Cardiac fibroblast (primary cell): Measurements from ENCODE around the gene IL17REL.

Experiments used
- DNase-seq, 2 donors: peaks; one replicate each; pipeline versions ENCODE4 v3.0.0 to v3.0.0-alpha.2; 2010; ENCODE audit warnings: low read depth in 2 of 2
- H3K4me3 ChIP-seq, 2 donors: replicated peaks in 1 of 2; 1 replicate in 1 of 2; 2 replicates in 1 of 2; pipeline ENCODE4 v1.5.1; 2011; ENCODE audit warnings: low read depth in 2 of 2, low read length in 2 of 2, mild to moderate bottlenecking in 2 of 2, moderate library complexity in 1 of 2
- CTCF ChIP-seq: IDR thresholded peaks from one replicate; pipeline ENCODE4 v1.5.1; 2011; ENCODE audit warnings: low read depth, mild to moderate bottlenecking, low read length, inconsistent platforms

Gene IL17REL

GRCh38 chr22:50010676-50011446, 1.7 kb downstream of the IL17REL start:
- no peak for TF ChIP-seq CTCF
- no peak overlapping the region for H3K4me3 ChIP-seq
- no peak for DNase-seq

DNA sequence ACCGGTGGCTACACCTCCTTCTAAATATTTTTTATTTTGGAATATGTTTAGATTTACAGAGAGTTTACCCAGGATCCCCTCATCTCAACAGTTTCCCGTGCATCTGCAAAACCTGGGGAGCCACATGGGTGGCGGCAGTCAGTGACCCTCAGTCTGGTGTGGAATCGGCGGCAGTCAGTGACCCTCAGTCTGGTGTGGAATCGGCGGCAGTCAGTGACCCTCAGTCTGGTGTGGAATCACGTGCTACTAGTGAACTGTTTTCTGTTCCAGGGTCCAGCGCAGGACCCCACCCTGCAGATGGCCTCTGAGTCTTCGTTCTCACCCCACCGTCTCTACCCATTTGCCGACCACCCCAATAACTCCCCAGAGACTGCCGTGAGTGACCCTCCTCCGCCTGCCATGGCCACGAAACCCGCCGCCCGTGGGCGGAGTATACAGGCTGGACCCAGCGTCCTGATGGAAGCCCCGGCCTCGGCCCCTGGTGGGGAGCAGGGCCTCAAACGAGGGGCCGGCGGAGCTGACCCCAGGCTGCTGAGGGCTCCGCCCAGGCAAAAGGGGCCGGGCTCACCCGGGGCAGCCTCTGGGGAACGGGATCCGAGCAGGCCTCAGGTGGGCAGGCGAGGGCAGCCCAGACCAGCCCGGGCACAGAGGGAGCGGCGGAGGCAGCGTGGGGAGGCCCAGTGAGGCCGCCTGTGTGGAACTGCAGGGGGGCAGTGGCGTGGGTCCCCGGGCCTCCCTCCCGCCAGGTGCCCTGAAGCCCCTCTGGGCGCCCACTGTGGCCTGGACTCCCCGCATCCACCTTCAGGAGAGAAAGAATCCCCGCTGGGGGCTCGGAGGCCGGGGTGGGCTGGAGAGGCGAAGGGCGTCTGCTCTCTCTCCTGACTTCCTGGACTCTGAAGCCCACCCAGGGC, 2.5 kb downstream of the IL17REL start:
- H3K4me3 ChIP-seq, result no peak overlapping the region
- TF ChIP-seq CTCF, result no peak
- DNase-seq, result no peak

DNA sequence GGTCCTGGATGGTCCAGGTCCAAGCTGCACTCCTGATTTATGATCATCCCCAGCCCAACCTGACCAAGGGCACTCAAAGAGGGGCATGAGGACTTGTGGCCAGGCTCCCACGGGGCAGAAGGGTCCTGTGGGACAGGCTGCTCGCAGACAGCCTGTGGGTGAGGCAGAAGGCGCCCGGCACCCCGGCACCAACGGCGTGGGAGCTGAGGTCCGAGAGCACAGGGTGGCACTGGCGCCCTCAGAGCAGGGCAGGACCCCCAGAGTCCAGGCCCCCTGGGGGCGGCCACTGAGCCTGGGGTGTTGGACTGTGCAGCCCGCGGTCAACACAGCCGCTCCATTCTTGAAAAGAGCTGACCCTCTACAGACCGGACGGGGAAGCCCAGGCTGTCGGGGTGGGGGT, 3.3 kb downstream of the IL17REL start:
- no peak for DNase-seq
- H3K4me3 ChIP-seq, result no peak overlapping the region
- no peak for TF ChIP-seq CTCF

DNA sequence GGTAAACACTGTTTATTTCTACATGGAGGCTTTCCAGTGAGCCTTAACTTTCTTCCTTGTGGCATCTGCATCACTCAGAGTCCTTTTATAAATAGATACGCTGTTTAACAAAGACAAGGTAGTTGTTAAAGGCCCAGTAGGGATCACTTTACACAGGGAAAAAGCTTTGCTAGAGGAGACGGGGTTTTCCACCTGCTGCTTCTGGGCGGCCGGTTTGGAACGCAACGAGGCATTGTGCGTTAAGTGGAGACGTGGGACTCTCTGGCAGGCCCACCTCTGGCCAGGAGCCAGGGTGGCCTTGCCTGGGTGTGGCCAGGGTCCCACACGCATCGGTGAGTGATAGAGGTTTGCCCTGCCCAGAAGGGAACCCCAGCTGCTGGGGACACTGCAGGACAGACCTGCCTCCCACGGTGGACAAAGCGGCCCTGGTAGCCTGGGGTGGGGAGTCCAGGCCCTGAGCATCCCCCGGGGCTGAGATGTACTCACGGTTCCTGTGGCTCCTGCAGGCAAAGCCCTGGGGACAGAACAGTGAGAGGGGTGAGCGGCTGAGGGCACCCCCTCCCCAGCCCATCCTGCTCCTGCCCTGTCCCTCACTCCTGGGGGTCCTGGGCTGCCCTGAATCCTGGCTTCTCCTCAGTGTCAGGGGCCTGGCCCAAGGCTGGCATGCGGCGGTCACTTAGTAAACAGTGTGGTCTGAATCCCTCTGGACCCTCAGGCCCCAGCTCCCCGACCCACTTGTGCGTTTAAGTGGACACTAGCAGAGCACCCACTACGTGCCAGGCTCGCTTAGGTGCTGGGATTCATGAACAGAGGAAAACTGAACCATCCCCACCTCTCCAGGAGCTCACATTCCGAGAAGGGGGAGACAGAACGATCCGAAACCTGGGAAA, 4.2 kb downstream of the IL17REL start:
- DNase-seq, result no peak
- no peak for TF ChIP-seq CTCF
- no peak overlapping the region for H3K4me3 ChIP-seq

DNA sequence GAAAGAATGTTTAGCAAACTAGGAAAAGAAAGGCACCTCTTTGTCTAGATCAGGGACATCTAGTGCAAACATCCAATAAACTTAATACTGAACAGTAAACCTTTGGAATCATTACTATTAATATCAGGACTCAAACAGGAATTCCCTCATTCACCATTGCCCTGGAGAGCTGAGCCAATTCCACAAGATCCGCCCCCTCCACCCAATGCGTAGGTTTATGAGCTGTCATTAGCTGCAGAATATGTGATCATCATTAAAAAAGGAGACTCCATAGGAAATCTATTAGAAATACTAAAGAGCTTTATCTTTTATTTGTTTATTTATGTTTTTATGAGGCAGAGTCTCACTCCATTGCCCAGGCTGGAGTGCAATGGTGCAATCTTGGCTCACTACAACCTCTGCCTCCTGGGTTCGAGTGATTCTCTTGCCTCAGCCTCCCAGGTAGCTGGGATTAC, 5.5 kb downstream of the IL17REL start:
- no peak for DNase-seq
- no peak for TF ChIP-seq CTCF
- H3K4me3 ChIP-seq, result no peak overlapping the region

DNA sequence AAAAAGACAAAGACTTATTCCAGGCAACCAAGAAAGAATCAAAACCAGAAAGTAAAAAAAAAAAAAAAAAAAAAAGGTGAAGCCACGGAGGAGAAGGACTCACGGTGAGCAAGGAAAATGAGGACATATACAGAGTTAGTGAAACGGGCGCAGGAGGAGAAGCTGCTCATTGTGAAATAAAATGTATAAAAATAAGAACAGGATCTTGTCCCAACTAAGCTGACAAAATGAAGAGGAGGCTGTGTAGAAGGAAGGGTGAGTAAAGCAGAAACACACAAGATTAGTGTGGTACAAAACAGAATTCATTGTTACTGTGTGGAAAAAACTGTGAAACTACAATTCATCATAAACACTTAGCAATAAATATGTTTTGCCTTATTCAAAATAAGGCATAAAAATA, 7.6 kb downstream of the IL17REL start:
- no peak for DNase-seq
- no peak for TF ChIP-seq CTCF
- H3K4me3 ChIP-seq, result no peak overlapping the region
